Esophagus muscularis mucosa (tissue), 4 donors: ENCODE results near the gene DDX5. TPM values are rescaled to one million over a fixed set of nuclear protein-coding genes. Genes with fewer than 3 reads are reported as not detected.
"Not testable (repeated sequence)": the region's sequence is repeated elsewhere in the genome, so short reads cannot be mapped to it uniquely, and the experiment has no call there.

Experiments used
- DNase-seq: peaks from one replicate; pipeline ENCODE4 v3.0.0-alpha.2; 2017; ENCODE audit errors: extremely low spot score
- H3K27ac ChIP-seq, 4 donors: fragments of 200-600 bp; sonication (generic); replicated peaks in 1 of 4; 1 replicate in 3 of 4; 2 replicates in 1 of 4; pipeline ENCODE4 v1.5.1; 2016 to 2019; ENCODE audit warnings: mild to moderate bottlenecking in 1 of 4
- H3K27me3 ChIP-seq, 4 donors: fragments of 200-600 bp; sonication (generic); one replicate each; pipeline versions ENCODE4 v1.5.1 to v1.6.0; 2016 to 2019
- H3K36me3 ChIP-seq, 4 donors: fragments of 200-600 bp; sonication (generic); one replicate each; pipeline ENCODE4 v1.5.1; 2016 to 2019
- H3K4me1 ChIP-seq, 4 donors: fragments of 200-600 bp; sonication (generic); one replicate each; pipeline ENCODE4 v1.5.1; 2016 to 2019
- H3K4me3 ChIP-seq, 4 donors: fragments of 200-600 bp; sonication (generic); 1 replicate in 2 of 4; 2 replicates in 2 of 4; pipeline ENCODE4 v1.5.1; 2016 to 2019; ENCODE audit warnings: mild to moderate bottlenecking in 4 of 4, moderate library complexity in 1 of 4
- H3K9me3 ChIP-seq, 4 donors: fragments of 200-600 bp; sonication (generic); 1 replicate in 3 of 4; 2 replicates in 1 of 4; pipeline ENCODE4 v1.5.1; 2016 to 2019
- CTCF ChIP-seq, 3 experiments: fragments of 200-600 bp in 2 of 3; fragments of 450-650 bp in 1 of 3; sonication (generic) in 2 of 3; IDR thresholded peaks; one replicate each; pipeline ENCODE4 v1.5.1; 2017 to 2019; ENCODE audit warnings: antibody characterized with exemption in 3 of 3, mild to moderate bottlenecking in 2 of 3, moderate library complexity in 1 of 3
- EP300 ChIP-seq: sonication (generic); formaldehyde crosslinking; IDR thresholded peaks from one replicate; pipeline ENCODE4 v1.6.1; 2017; ENCODE audit warnings: antibody characterized with exemption
- POLR2A ChIP-seq: fragments of 450-650 bp; IDR thresholded peaks from one replicate; pipeline ENCODE4 v1.6.1; 2017; ENCODE audit warnings: antibody characterized with exemption, moderate library complexity, mild to moderate bottlenecking, low read depth
- POLR2AphosphoS5 ChIP-seq, 2 donors: sonication (generic); formaldehyde crosslinking; IDR thresholded peaks; one replicate each; pipeline ENCODE4 v1.6.1; 2017; ENCODE audit warnings: antibody characterized with exemption in 2 of 2
- WGBS: methylation state at CpG from one replicate; pipeline ENCODE4 v1.1.5; 2018; 5-methylcytosine and 5-hydroxymethylcytosine counted together
- intact Hi-C: fragments of 100-400 bp; cut with DNase I; formaldehyde crosslinking; loops from one replicate; pipeline ENCODE4 v1.15.1; 2023
- total RNA-seq, 4 donors: library from RNA; depleted of rRNA; stranded (reverse); fragments of >200 nt; gene quantifications; one replicate each; pipeline versions ENCODE4 v1.1.0 to v1.2.1, GENCODE V29; 2016

DDX5 gene
- total RNA-seq, 4 donors from 2014 or later = 422 to 728 (median 528) TPM

GRCh38 chr17:64484380-64484779 lies 21.7 kb downstream of the DDX5 start:
- H3K36me3 ChIP-seq = peaks cover under 1 to 92% (median 56%) of the 10 kb centered on the region in 4 donors
- H3K9me3 ChIP-seq = no peaks in the 10 kb centered on the region
- no peak overlapping the region for H3K4me3 ChIP-seq
- TF ChIP-seq POLR2AphosphoS5 (IDR thresholded peaks at IDR 0.05) (no peak), EP300 (no peak)
- whole genome bisulfite sequencing = 85% methylated on average over 3 of the region's 3 CpGs
- H3K27me3 ChIP-seq = no peaks in the 10 kb centered on the region
- intact Hi-C loops = no loop called here
- H3K27ac ChIP-seq = no peak overlapping the region
- DNase-seq = no peak
- H3K4me1 ChIP-seq = no peaks in the 10 kb centered on the region

- Histone ChIP-seq H3K4me1 (no peaks in the 10 kb centered on the region), H3K27me3 (no peaks in the 10 kb centered on the region), H3K4me3 (no peak overlapping the region), H3K36me3 (peaks cover 0 to 77% (median 63%) of the 10 kb centered on the region in 4 donors), H3K27ac (no peak overlapping the region), H3K9me3 (no peaks in the 10 kb centered on the region)
- intact Hi-C loops = no loop called here
- 81% methylated on average over 1 of the region's 1 CpG for WGBS
- TF ChIP-seq EP300 = no peak
- no peak for TF ChIP-seq POLR2A
- no peak for DNase-seq
Observed at GRCh38 chr17:64480951-64481350, 25.1 kb downstream of the DDX5 start.

- Histone ChIP-seq H3K9me3 (no peaks in the 10 kb centered on the region), H3K27ac (no peak overlapping the region), H3K27me3 (no peaks in the 10 kb centered on the region), H3K4me3 (no peak overlapping the region), H3K36me3 (peaks cover 0 to 46% (median 38%) of the 10 kb centered on the region in 4 donors), H3K4me1 (no peaks in the 10 kb centered on the region)
- TF ChIP-seq POLR2AphosphoS5 (IDR thresholded peaks at IDR 0.05) (no peak), POLR2A (no peak)
- DNase-seq = no peak
- intact Hi-C loops = no loop called here
- 23% methylated on average over 1 of the region's 1 CpG for WGBS
Observed at GRCh38 chr17:64477849-64478248, 28.2 kb downstream of the DDX5 start.

GRCh38 chr17:64472564-64472963 lies 33.5 kb downstream of the DDX5 start:
- H3K4me3 ChIP-seq = no peak overlapping the region
- WGBS = 96% methylated on average over 2 of the region's 2 CpGs
- no peak overlapping the region for H3K27ac ChIP-seq
- H3K27me3 ChIP-seq = no peaks in the 10 kb centered on the region
- H3K4me1 ChIP-seq = no peaks in the 10 kb centered on the region
- H3K36me3 ChIP-seq = peaks cover 0 to 5% (median 2%) of the 10 kb centered on the region in 4 donors
- no peak for TF ChIP-seq CTCF (IDR thresholded peaks at IDR 0.05)
- intact Hi-C loops = no loop called here
- no peak for DNase-seq
- H3K9me3 ChIP-seq = no peaks in the 10 kb centered on the region

- H3K9me3 ChIP-seq = no peaks in the 10 kb centered on the region
- no peaks in the 10 kb centered on the region for H3K4me1 ChIP-seq
- H3K27ac ChIP-seq = no peak overlapping the region
- H3K27me3 ChIP-seq = no peaks in the 10 kb centered on the region
- intact Hi-C loops = no loop called here
- DNase-seq = no peak
- TF ChIP-seq POLR2A (no peak), EP300 (no peak), CTCF (IDR thresholded peaks at IDR 0.05) (no peak), POLR2AphosphoS5 (IDR thresholded peaks at IDR 0.05) (no peak)
- no peaks in the 10 kb centered on the region for H3K36me3 ChIP-seq
- WGBS = 94% methylated on average over 3 of the region's 3 CpGs
- no peak overlapping the region for H3K4me3 ChIP-seq
Observed at GRCh38 chr17:64471440-64471839, 34.6 kb downstream of the DDX5 start.

- no peaks in the 10 kb centered on the region for H3K36me3 ChIP-seq
- H3K4me1 ChIP-seq = no peaks in the 10 kb centered on the region
- TF ChIP-seq EP300 (no peak), POLR2A (no peak), CTCF (IDR thresholded peaks at IDR 0.05) (no peak), POLR2AphosphoS5 (IDR thresholded peaks at IDR 0.05) (no peak)
- no peak for DNase-seq
- 75% methylated on average over 4 of the region's 4 CpGs for WGBS
- H3K9me3 ChIP-seq = no peaks in the 10 kb centered on the region
- intact Hi-C loops = no loop called here
- no peaks in the 10 kb centered on the region for H3K27me3 ChIP-seq
- H3K27ac ChIP-seq = no peak overlapping the region
- no peak overlapping the region for H3K4me3 ChIP-seq
Observed at GRCh38 chr17:64470625-64471024, 35.5 kb downstream of the DDX5 start.

- H3K4me3 ChIP-seq, DNase-seq, H3K27ac ChIP-seq, H3K27me3 ChIP-seq, H3K9me3 ChIP-seq, H3K36me3 ChIP-seq, H3K4me1 ChIP-seq, intact Hi-C loops: not testable (repeated sequence)
- WGBS = 79% methylated on average over 1 of the region's 1 CpG
Observed at GRCh38 chr17:64466834-64467233, 39.3 kb downstream of the DDX5 start.
